ENCODE measurements around the gene TSR3. TPM values are rescaled to one million over a fixed set of nuclear protein-coding genes. Genes with fewer than 3 reads are reported as not detected.

TSR3 gene
- total RNA-seq, 1 donor from 2014 or later: 24.6 TPM

GRCh38 chr16:1351215-1351581 is 480 bp downstream of the TSR3 start:
- no peak for DNase-seq

- DNase-seq: no peak
Measured at GRCh38 chr16:1350691-1351090, 987 bp downstream of the TSR3 start.

GRCh38 chr16:1349951-1350350 is 1.7 kb downstream of the TSR3 start:
- DNase-seq: no peak

GRCh38 chr16:1349351-1349750 is 2.3 kb downstream of the TSR3 start:
- DNase-seq: no peak

GRCh38 chr16:1348926-1349325 is 2.8 kb downstream of the TSR3 start:
- DNase-seq: no peak

- no peak for DNase-seq
Measured at GRCh38 chr16:1348441-1348840, 3.2 kb downstream of the TSR3 start.

- DNase-seq: no peak
Measured at GRCh38 chr16:1347962-1348361, 3.7 kb downstream of the TSR3 start.

GRCh38 chr16:1347286-1347855 is 4.3 kb downstream of the TSR3 start:
- no peak for DNase-seq

GRCh38 chr16:1346422-1347285 is 5.0 kb downstream of the TSR3 start:
- DNase-seq: no peak

GRCh38 chr16:1345651-1346421 is 5.8 kb downstream of the TSR3 start:
- no peak for DNase-seq

GRCh38 chr16:1345087-1345486 is 6.6 kb downstream of the TSR3 start:
- no peak for DNase-seq

- no peak for DNase-seq
Measured at GRCh38 chr16:1344499-1344898, 7.2 kb downstream of the TSR3 start.

- no peak for DNase-seq
Measured at GRCh38 chr16:1343428-1344242, 8.0 kb downstream of the TSR3 start.

- DNase-seq: peak; percentile 32
Measured at GRCh38 chr16:1342526-1343427, 8.9 kb downstream of the TSR3 start.

GRCh38 chr16:1341495-1342420 is 9.9 kb downstream of the TSR3 start:
- no peak for DNase-seq

GRCh38 chr16:1340730-1341494 is 10.8 kb downstream of the TSR3 start:
- DNase-seq: no peak

GRCh38 chr16:1338855-1339675 is 12.6 kb downstream of the TSR3 start:
- DNase-seq: no peak

GRCh38 chr16:1338119-1338730 is 13.5 kb downstream of the TSR3 start:
- DNase-seq: no peak

Data from skin of body (tissue), 2 donors.